ENCODE measurements around the gene ACKR3.

DNA sequence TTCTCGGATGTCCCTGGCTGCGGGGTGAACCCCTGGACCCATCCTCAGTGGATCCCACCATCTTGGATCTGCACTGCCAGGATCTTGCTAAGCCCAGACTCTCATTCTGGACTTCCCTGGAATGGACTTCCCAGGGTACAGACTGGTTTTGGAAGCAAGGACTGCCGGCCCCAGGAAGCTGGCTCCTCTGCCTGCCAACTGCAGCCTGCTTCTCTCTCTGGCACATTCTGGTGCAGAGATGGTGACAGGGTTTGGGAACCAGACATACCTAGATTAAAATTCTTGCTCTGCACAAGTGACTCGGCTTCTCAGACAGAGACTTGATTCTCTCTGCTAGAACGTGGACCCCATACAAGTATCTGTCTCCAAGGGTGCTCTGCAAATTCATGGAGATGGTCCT lies 29.4 kb downstream of the ACKR3 start:
- TF ChIP-seq CTCF (IDR thresholded peaks at IDR 0.05) (no peak), POLR2A (IDR thresholded peaks at IDR 0.05) (no peak)

Data from breast epithelium (tissue), 3 donors.